AG04450 (cell line): ENCODE measurements around the gene TMEFF2. TPM values are rescaled to one million over a fixed set of nuclear protein-coding genes. Genes with fewer than 3 reads are reported as not detected.

Experiments
- CTCF ChIA-PET: fragments of 300-600, 350-600 bp; formaldehyde crosslinking; extraction: SDS; loops from one replicate; lab custom pipeline; 2022; ENCODE audit warnings: antibody characterized with exemption, inconsistent platforms; lab: Charles Lee
- POLR2A ChIA-PET: fragments of 350-600 bp; formaldehyde crosslinking; extraction: SDS; loops from one replicate; lab custom pipeline; 2021; ENCODE audit warnings: antibody characterized with exemption, inconsistent platforms; lab: Yijun Ruan, JAX
- DNase-seq: peaks from one replicate; pipeline ENCODE4 v3.0.0-alpha.2; 2011; ENCODE audit warnings: low read depth, low spot score
- H3K27ac ChIP-seq: one replicate; pipeline ENCODE4 v1.5.1; 2012; ENCODE audit warnings: low read depth, low read length, control low read depth
- H3K27me3 ChIP-seq: one replicate; pipeline ENCODE4 v1.6.0; 2012; ENCODE audit warnings: low read length; ENCODE audit not compliant: control insufficient read depth, insufficient read depth
- H3K4me3 ChIP-seq: 2 replicates; pipeline ENCODE4 v1.5.1; 2011; ENCODE audit warnings: mild to moderate bottlenecking, low read depth, low read length, control low read depth
- H3K9me3 ChIP-seq: 2 replicates; pipeline ENCODE4 v1.5.1; 2012; ENCODE audit warnings: low read length; ENCODE audit not compliant: control insufficient read depth, insufficient read depth
- polyA plus RNA-seq: library from polyadenylated mRNA; depleted of rRNA; stranded (reverse); fragments of >200 nt; gene quantifications from 2 replicates; pipeline ENCODE4 v1.2.3, GENCODE V29; 2011
- TF ChIP-seq, protein P1 (sequence below): IDR thresholded peaks from 2 replicates; pipeline ENCODE4 v1.5.1; 2011; ENCODE audit warnings: low read depth, low read length, control low read depth, inconsistent platforms

Gene TMEFF2
- polyA plus RNA-seq, 1 experiment: 4.1 TPM

DNA sequence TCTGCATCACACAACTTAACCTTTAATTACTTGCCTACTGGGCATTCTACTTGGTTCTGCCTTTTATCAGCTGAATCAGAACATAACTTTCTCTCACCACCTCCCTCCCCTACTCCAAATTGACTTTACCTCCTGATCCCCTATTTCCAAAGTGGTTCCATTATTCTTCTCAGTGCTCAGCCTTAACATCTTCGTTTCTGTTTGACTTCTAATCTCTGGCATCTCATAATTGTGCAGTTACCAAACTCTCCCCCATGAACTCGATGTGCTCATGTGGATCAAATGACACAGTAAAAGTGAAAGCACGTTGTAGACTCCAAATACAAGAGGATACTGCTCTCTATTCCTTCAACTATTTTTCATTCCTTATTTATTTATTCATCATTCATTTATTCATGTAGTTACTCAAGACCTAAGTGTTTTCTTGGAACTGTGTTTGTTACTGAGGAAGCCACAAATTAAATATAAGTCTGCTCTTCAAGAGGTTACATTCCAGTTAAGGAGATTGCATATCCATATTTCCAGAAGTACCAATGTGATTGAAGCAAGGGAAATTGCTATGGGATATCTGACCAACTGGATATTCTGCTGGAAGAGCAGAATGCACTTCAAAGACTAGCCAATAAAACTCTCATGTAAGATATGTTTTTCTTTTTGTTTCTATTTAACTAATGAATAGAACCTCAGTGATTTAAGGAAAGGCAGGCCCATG lies 158.8 kb downstream of the TMEFF2 start:
- ChIA-PET POLR2A (no interaction called here), CTCF (no interaction called here)
- DNase-seq: peak; percentile 15
- Histone ChIP-seq H3K9me3 (no peaks in the 10 kb centered on the region), H3K27me3 (no peaks in the 10 kb centered on the region), H3K4me3 (peak overlapping the region; percentile 14), H3K27ac (no peak overlapping the region)
- TF ChIP-seq, protein P1, sequence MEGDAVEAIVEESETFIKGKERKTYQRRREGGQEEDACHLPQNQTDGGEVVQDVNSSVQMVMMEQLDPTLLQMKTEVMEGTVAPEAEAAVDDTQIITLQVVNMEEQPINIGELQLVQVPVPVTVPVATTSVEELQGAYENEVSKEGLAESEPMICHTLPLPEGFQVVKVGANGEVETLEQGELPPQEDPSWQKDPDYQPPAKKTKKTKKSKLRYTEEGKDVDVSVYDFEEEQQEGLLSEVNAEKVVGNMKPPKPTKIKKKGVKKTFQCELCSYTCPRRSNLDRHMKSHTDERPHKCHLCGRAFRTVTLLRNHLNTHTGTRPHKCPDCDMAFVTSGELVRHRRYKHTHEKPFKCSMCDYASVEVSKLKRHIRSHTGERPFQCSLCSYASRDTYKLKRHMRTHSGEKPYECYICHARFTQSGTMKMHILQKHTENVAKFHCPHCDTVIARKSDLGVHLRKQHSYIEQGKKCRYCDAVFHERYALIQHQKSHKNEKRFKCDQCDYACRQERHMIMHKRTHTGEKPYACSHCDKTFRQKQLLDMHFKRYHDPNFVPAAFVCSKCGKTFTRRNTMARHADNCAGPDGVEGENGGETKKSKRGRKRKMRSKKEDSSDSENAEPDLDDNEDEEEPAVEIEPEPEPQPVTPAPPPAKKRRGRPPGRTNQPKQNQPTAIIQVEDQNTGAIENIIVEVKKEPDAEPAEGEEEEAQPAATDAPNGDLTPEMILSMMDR: no peak

DNA sequence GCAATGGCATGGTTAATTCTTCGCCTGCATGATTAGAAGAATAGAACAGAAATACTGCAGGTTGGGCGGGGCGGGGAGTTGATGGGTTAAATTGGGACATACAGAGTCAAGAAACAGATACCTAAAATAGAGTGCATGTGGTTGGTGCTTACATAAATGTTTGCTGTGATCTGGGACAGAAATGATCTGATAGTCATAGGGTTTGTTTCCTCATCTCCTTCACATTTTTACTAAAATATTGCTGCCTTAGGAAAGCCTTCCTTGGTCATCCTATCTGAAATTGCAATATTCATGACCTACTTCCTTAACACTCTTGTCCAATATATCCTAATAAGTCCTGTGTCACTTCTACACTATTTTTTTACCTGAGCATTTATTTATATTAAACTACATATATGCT lies 163.9 kb downstream of the TMEFF2 start:
- TF ChIP-seq, protein P1: no peak
- no peak overlapping the region for H3K27ac ChIP-seq

DNA sequence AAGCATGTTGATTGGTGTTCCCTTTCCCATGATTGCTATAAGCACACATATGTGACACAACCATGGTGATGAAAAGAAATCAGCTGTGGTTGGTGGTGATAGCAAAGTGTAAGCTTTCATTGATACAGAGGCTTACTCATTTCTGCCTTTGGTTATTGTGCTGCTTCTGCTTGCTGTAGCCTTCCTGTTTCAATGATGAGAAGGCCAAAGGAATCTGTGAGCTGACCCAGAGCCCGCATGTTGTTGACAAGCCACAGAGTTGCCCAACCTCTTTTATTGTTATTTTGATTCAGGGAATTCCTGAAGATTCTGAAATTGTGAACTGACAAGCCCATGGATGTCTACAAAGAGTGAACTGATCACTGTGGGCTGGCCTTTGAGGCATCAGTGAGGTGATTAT lies 164.4 kb downstream of the TMEFF2 start:
- H3K27ac ChIP-seq: no peak overlapping the region
- no peak overlapping the region for H3K4me3 ChIP-seq
- CTCF ChIA-PET: interaction anchor here (1.3 kb wide), 1 partner anchor 10 kb away, joined by 3 read pairs; no protein-coding TSS in a partner anchor
- TF ChIP-seq, protein P1: no peak
- no peaks in the 10 kb centered on the region for H3K27me3 ChIP-seq
- POLR2A ChIA-PET: no interaction called here
- H3K9me3 ChIP-seq: no peaks in the 10 kb centered on the region
- no peak for DNase-seq

More for the DNA sequence above, 163.9 kb downstream of the TMEFF2 start:
- POLR2A ChIA-PET: no interaction called here
- Histone ChIP-seq H3K27me3 (no peaks in the 10 kb centered on the region), H3K9me3 (no peaks in the 10 kb centered on the region), H3K4me3 (no peak overlapping the region)
- CTCF ChIA-PET: no interaction called here
- DNase-seq: no peak

DNA sequence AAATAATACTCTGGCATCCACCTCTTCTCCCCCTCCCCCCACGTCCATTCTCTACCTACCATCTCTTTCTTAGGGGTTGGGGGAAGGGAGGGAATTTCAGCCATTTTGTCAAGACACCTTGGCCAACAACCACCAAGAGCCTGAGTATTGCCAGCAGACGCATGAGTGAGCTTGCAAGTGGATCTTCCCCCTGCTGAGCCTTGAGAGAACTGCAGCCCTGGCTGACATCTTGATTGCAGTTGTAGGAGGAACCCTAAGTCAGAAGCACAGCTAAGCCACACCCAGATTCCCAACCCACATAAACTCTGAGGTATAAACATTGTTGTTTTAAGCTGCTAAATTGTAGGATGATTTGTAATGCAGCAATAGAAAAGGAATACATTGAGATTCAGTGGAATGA lies 165.6 kb downstream of the TMEFF2 start:
- H3K4me3 ChIP-seq: no peak overlapping the region
- TF ChIP-seq, protein P1: peak; percentile 46
- H3K27ac ChIP-seq: no peak overlapping the region
- ChIA-PET CTCF (interaction anchor here (1.3 to 1.9 kb wide), 3 partner anchors 9 to 217 kb away, joined by 3 to 6 read pairs (median 4); no protein-coding TSS in a partner anchor), POLR2A (no interaction called here)
- no peaks in the 10 kb centered on the region for H3K27me3 ChIP-seq
- H3K9me3 ChIP-seq: no peaks in the 10 kb centered on the region
- DNase-seq: no peak

DNA sequence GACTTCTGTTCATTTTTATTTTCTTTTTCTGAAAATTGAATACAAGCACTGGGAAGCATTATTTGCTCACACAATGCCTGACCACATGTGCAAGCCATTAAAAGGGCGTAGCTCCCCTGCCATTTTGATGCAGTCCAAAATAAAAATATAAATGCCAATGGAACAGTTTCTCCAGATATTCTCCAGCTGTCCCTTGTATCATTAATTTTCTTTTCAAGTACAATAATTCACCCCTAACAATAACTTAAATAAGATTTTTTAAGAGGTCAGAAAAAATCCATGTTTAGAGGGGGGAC lies 168.0 kb downstream of the TMEFF2 start:
- no peak for DNase-seq
- ChIA-PET POLR2A (no interaction called here), CTCF (interaction anchor here (1.0 kb wide), 1 partner anchor 136 kb away, joined by 4 read pairs; no protein-coding TSS in a partner anchor)
- H3K9me3 ChIP-seq: no peaks in the 10 kb centered on the region
- TF ChIP-seq, protein P1: no peak
- H3K27me3 ChIP-seq: no peaks in the 10 kb centered on the region
- no peak overlapping the region for H3K4me3 ChIP-seq
- H3K27ac ChIP-seq: no peak overlapping the region
